COLO829 (cell line): ENCODE measurements around the gene KLHL1.

Experiments used
- DNase-seq: peaks from one replicate; pipeline ENCODE4 v3.0.0; 2012; ENCODE audit warnings: low spot score

The KLHL1 gene

GRCh38 chr13:70016116-70016515, 92.1 kb downstream of the KLHL1 start:
- DNase-seq: no peak

GRCh38 chr13:70014337-70014736, 93.9 kb downstream of the KLHL1 start:
- DNase-seq: no peak

GRCh38 chr13:69999875-70000274, 108.4 kb downstream of the KLHL1 start:
- no peak for DNase-seq

- DNase-seq: no peak
Observed at GRCh38 chr13:69997061-69997460, 111.2 kb downstream of the KLHL1 start.

GRCh38 chr13:69980799-69981198, 127.5 kb downstream of the KLHL1 start:
- no peak for DNase-seq

GRCh38 chr13:69975496-69975895, 132.8 kb downstream of the KLHL1 start:
- DNase-seq: no peak

GRCh38 chr13:69970520-69970919, 137.7 kb downstream of the KLHL1 start:
- peak; percentile 45 for DNase-seq

- DNase-seq: no peak
Observed at GRCh38 chr13:69959046-69959445, 149.2 kb downstream of the KLHL1 start.

- DNase-seq: no peak
Observed at GRCh38 chr13:69956839-69957238, 151.4 kb downstream of the KLHL1 start.

GRCh38 chr13:69956349-69956748, 151.9 kb downstream of the KLHL1 start:
- DNase-seq: no peak

GRCh38 chr13:69955271-69955670, 153.0 kb downstream of the KLHL1 start:
- DNase-seq: no peak

- no peak for DNase-seq
Observed at GRCh38 chr13:69951412-69951811, 156.8 kb downstream of the KLHL1 start.

GRCh38 chr13:69950160-69950559, 158.1 kb downstream of the KLHL1 start:
- DNase-seq: no peak

- DNase-seq: no peak
Observed at GRCh38 chr13:69948016-69948415, 160.2 kb downstream of the KLHL1 start.

- no peak for DNase-seq
Observed at GRCh38 chr13:69947582-69947981, 160.7 kb downstream of the KLHL1 start.

GRCh38 chr13:69946511-69946910, 161.7 kb downstream of the KLHL1 start:
- no peak for DNase-seq

- DNase-seq: peak; percentile 8
Observed at GRCh38 chr13:69935043-69935442, 173.2 kb downstream of the KLHL1 start.

- DNase-seq: no peak
Observed at GRCh38 chr13:69928262-69928661, 180.0 kb downstream of the KLHL1 start.

- DNase-seq: no peak
Observed at GRCh38 chr13:69921156-69921555, 187.1 kb downstream of the KLHL1 start.

- DNase-seq: no peak
Observed at GRCh38 chr13:69912630-69913029, 195.6 kb downstream of the KLHL1 start.

- DNase-seq: no peak
Observed at GRCh38 chr13:69910800-69911199, 197.5 kb downstream of the KLHL1 start.

- no peak for DNase-seq
Observed at GRCh38 chr13:69904784-69905183, 203.5 kb downstream of the KLHL1 start.

- DNase-seq: no peak
Observed at GRCh38 chr13:69903081-69903480, 205.2 kb downstream of the KLHL1 start.

GRCh38 chr13:69882451-69882850, 225.8 kb downstream of the KLHL1 start:
- no peak for DNase-seq

GRCh38 chr13:69879936-69880335, 228.3 kb downstream of the KLHL1 start:
- no peak for DNase-seq
